ENCODE results near the gene SPRR2F. TPM values are rescaled to one million over a fixed set of nuclear protein-coding genes. Genes with fewer than 3 reads are reported as not detected.
"Not testable (repeated sequence)": the region's sequence is repeated elsewhere in the genome, so short reads cannot be mapped to it uniquely, and the experiment has no call there.

SPRR2F gene
- total RNA-seq, 1 experiment from 2014 or later: not detected

GRCh38 chr1:153123793-153124192 is 10.5 kb upstream of the SPRR2F start:
- BruUV-seq (replicated peaks); H3K4me2 ChIP-seq (ENCODE audit: low read length); DNase-seq (ENCODE audit: low read depth, low spot score); intact Hi-C loops (cut with micrococcal nuclease); H2AFZ ChIP-seq (ENCODE audit: low read depth, low read length, poor library complexity, severe bottlenecking); H3K9me3 ChIP-seq (ENCODE audit: control insufficient read depth in 1 of 2, insufficient read depth in 1 of 2, low read depth in 1 of 2, low read length in 2 of 2); H3K79me2 ChIP-seq (ENCODE audit: insufficient read depth, low read length); POLR2A ChIA-PET; H3K36me3 ChIP-seq (ENCODE audit: control insufficient read depth in 1 of 2, insufficient read depth in 2 of 2, low read length in 2 of 2); CTCF ChIA-PET; ATAC-seq; RAD21 ChIA-PET (ENCODE audit: low non-redundant PET in 1 of 2, low total read pairs in 2 of 2, uncharacterized antibody in 2 of 2, unreplicated experiment in 2 of 2); H3K27me3 ChIP-seq (ENCODE audit: insufficient read depth, low read length); H3K27ac ChIP-seq (ENCODE audit: low read depth, low read length); H3K9me2 ChIP-seq (ENCODE audit: insufficient read depth); H3K9ac ChIP-seq (ENCODE audit: low read length); H4K20me1 ChIP-seq (ENCODE audit: insufficient read depth); H3K4me3 ChIP-seq (replicated peaks in 1 of 2; ENCODE audit: low read depth in 1 of 2, low read length in 2 of 2): not testable (repeated sequence)
- peaks cover 7 to 12% of the 10 kb centered on the region in 2 experiments for H3K4me1 ChIP-seq (ENCODE audit: control insufficient read depth in 1 of 2, insufficient read depth in 2 of 2, low read length in 2 of 2)

GRCh38 chr1:153122831-153123421 is 9.6 kb upstream of the SPRR2F start:
- BruUV-seq (replicated peaks): no TSS peak
- no peaks in the 10 kb centered on the region for H3K9me3 ChIP-seq (ENCODE audit: control insufficient read depth in 1 of 2, insufficient read depth in 1 of 2, low read depth in 1 of 2, low read length in 2 of 2)
- H3K9ac ChIP-seq (ENCODE audit: low read length): 0 out of 2 replicates have a peak overlapping the region, but pooled peaks have one; percentile 8
- H3K9me2 ChIP-seq (ENCODE audit: insufficient read depth): no peaks in the 10 kb centered on the region
- peak overlapping the region in 1 of 2 experiments; percentile 25; a peak in 1 of 4 replicates for H3K4me3 ChIP-seq (replicated peaks in 1 of 2; ENCODE audit: low read depth in 1 of 2, low read length in 2 of 2)
- no peaks in the 10 kb centered on the region for H3K36me3 ChIP-seq (ENCODE audit: control insufficient read depth in 1 of 2, insufficient read depth in 2 of 2, low read length in 2 of 2)
- H3K79me2 ChIP-seq (ENCODE audit: insufficient read depth, low read length): no peaks in the 10 kb centered on the region
- CTCF ChIA-PET: interaction anchor here (0.6 kb wide), 1 partner anchor 110 kb away, joined by 3 read pairs; no protein-coding TSS in a partner anchor
- H4K20me1 ChIP-seq (ENCODE audit: insufficient read depth): no peaks in the 10 kb centered on the region
- RAD21 ChIA-PET (ENCODE audit: low non-redundant PET in 1 of 2, low total read pairs in 2 of 2, uncharacterized antibody in 2 of 2, unreplicated experiment in 2 of 2): no interaction called here
- intact Hi-C loops (cut with micrococcal nuclease): no loop called here
- H2AFZ ChIP-seq (ENCODE audit: low read depth, low read length, poor library complexity, severe bottlenecking): peak overlapping the region; percentile 53
- peak overlapping the region; percentile 62 for H3K4me2 ChIP-seq (ENCODE audit: low read length)
- DNase-seq (ENCODE audit: low read depth, low spot score): peak; percentile 41
- POLR2A ChIA-PET: no interaction called here
- TF ChIP-seq SP1 (IDR thresholded peaks at IDR 0.05; ENCODE audit: low read depth): peak; percentile 53; the same call in 1 of the 2 replicates
- TF ChIP-seq FOSL1 (IDR thresholded peaks at IDR 0.05; ENCODE audit: low read depth): 0 out of 2 replicates have a peak, but pooled peaks have one; percentile 26
- TF ChIP-seq EGR1 (IDR thresholded peaks at IDR 0.05; ENCODE audit: low read depth): no peak
- TF ChIP-seq JUND (IDR thresholded peaks at IDR 0.05): 0 out of 2 replicates have a peak, but pooled peaks have one; percentile 16
- peak; percentile 54; the same call in 1 of the 2 replicates for TF ChIP-seq CBX3 (IDR thresholded peaks at IDR 0.05; ENCODE audit: low read depth)
- peak; percentile 58 for TF ChIP-seq MAX (IDR thresholded peaks at IDR 0.05)
- H3K4me1 ChIP-seq (ENCODE audit: control insufficient read depth in 1 of 2, insufficient read depth in 2 of 2, low read length in 2 of 2): peaks cover 7 to 12% of the 10 kb centered on the region in 2 experiments
- peak; percentile 92 for ATAC-seq
- H3K27ac ChIP-seq (ENCODE audit: low read depth, low read length): peak overlapping the region; percentile 55
- no peaks in the 10 kb centered on the region; the same call in 1 of the 2 replicates for H3K27me3 ChIP-seq (ENCODE audit: insufficient read depth, low read length)
